Stimulated activated CD8-positive, alpha-beta memory T cell treated with anti-CD3 and anti-CD28 coated beads, Interleukin-4, amount 100 ng/mL, for 48 hours (primary cell): Measurements from ENCODE around the gene SELENOM.
"Not testable (repeated sequence)": the region's sequence is repeated elsewhere in the genome, so short reads cannot be mapped to it uniquely, and the experiment has no call there.

Source experiments
- DNase-seq: peaks from one replicate; pipeline ENCODE4 v3.0.0-alpha.2; 2020

SELENOM gene

GRCh38 chr22:31073125-31073524 lies 34.2 kb downstream of the SELENOM start:
- DNase-seq: not testable (repeated sequence)

- not testable (repeated sequence) for DNase-seq
Measured at GRCh38 chr22:31069691-31070314, 37.6 kb downstream of the SELENOM start.

GRCh38 chr22:31068970-31069369 lies 38.4 kb downstream of the SELENOM start:
- DNase-seq: no peak

- no peak for DNase-seq
Measured at GRCh38 chr22:31064369-31064768, 43.0 kb downstream of the SELENOM start.

GRCh38 chr22:31062566-31063230 lies 44.7 kb downstream of the SELENOM start:
- DNase-seq: no peak

GRCh38 chr22:31059663-31060062 lies 47.7 kb downstream of the SELENOM start:
- DNase-seq: not testable (repeated sequence)

- DNase-seq: no peak
Measured at GRCh38 chr22:31056986-31057599, 50.3 kb downstream of the SELENOM start.

- no peak for DNase-seq
Measured at GRCh38 chr22:31055635-31056159, 51.7 kb downstream of the SELENOM start.

GRCh38 chr22:31055117-31055634 lies 52.2 kb downstream of the SELENOM start:
- DNase-seq: no peak
